Spleen (tissue), 11 donors: Measurements from ENCODE around the gene STAP2. TPM values are rescaled to one million over a fixed set of nuclear protein-coding genes. Genes with fewer than 3 reads are reported as not detected.
A peak's percentile ranks its signal among the peaks of the same experiment; 100 is the strongest.

Experiments used
- DNase-seq: peaks from one replicate; pipeline ENCODE4 v3.0.0-alpha.2; 2020
- H3K27ac ChIP-seq, 8 donors: fragments of 200-600 bp; sonication (generic) in 7 of 8; 1 replicate in 4 of 8; 2 replicates in 4 of 8; pipeline versions ENCODE4 v1.5.0 to v1.8.0; 2016 to 2021; ENCODE audit warnings: inconsistent platforms in 4 of 8, mild to moderate bottlenecking in 4 of 8, moderate library complexity in 1 of 8
- H3K27me3 ChIP-seq, 7 donors: fragments of 200-600 bp; sonication (generic) in 6 of 7; replicated peaks in 1 of 7; 1 replicate in 4 of 7; 2 replicates in 3 of 7; pipeline versions ENCODE4 v1.5.0 to v1.8.0; 2016 to 2021; ENCODE audit warnings: inconsistent platforms in 3 of 7, mild to moderate bottlenecking in 1 of 7
- H3K36me3 ChIP-seq, 6 donors: fragments of 200-600 bp; sonication (generic) in 5 of 6; 1 replicate in 4 of 6; 2 replicates in 2 of 6; pipeline versions ENCODE4 v1.5.0 to v1.8.0; 2016 to 2021; ENCODE audit warnings: inconsistent platforms in 2 of 6
- H3K4me1 ChIP-seq, 6 donors: fragments of 200-600 bp; sonication (generic) in 5 of 6; 1 replicate in 3 of 6; 2 replicates in 3 of 6; pipeline versions ENCODE4 v1.5.0 to v1.8.0; 2016 to 2021; ENCODE audit warnings: inconsistent platforms in 3 of 6
- H3K4me3 ChIP-seq, 8 donors: fragments of 200-600 bp; sonication (generic) in 7 of 8; 1 replicate in 4 of 8; 2 replicates in 4 of 8; pipeline versions ENCODE4 v1.5.0 to v1.8.0; 2016 to 2021; ENCODE audit warnings: inconsistent platforms in 4 of 8, mild to moderate bottlenecking in 4 of 8, moderate library complexity in 2 of 8
- H3K9me3 ChIP-seq, 8 donors: fragments of 200-600 bp; sonication (generic) in 7 of 8; 1 replicate in 4 of 8; 2 replicates in 4 of 8; pipeline versions ENCODE4 v1.5.0 to v1.8.0; 2016 to 2021; ENCODE audit warnings: inconsistent platforms in 4 of 8
- CTCF ChIP-seq, 11 experiments: fragments of 200-600 bp in 7 of 11; fragments of 450-650 bp in 4 of 11; sonication (generic) in 4 of 11; IDR thresholded peaks in 8 of 11; conservative IDR thresholded peaks in 3 of 11; 1 replicate in 7 of 11; 2 replicates in 4 of 11; pipeline versions ENCODE4 v1.4.0 to v1.8.0; 2016 to 2021; ENCODE audit warnings: antibody characterized with exemption in 11 of 11, inconsistent platforms in 4 of 11, mild to moderate bottlenecking in 1 of 11
- POLR2A ChIP-seq, 3 donors: fragments of 450-650 bp; IDR thresholded peaks; one replicate each; pipeline ENCODE4 v1.5.1; 2017; ENCODE audit warnings: antibody characterized with exemption in 3 of 3, mild to moderate bottlenecking in 1 of 3
- POLR2AphosphoS5 ChIP-seq, 3 donors: sonication (generic); formaldehyde crosslinking; IDR thresholded peaks; one replicate each; pipeline ENCODE4 v1.5.1; 2017; ENCODE audit warnings: antibody characterized with exemption in 3 of 3
- WGBS, 5 donors: extraction: QIAGEN DNeasy Blood & Tissue Kit in 3 of 5; methylation state at CpG; one replicate each; pipeline versions ENCODE4 v1.1.5 to v1.1.7; 2013 to 2018; 5-methylcytosine and 5-hydroxymethylcytosine counted together
- intact Hi-C: fragments of 100-400 bp; cut with DNase I; formaldehyde crosslinking; loops from one replicate; pipeline ENCODE4 v1.15.0; 2023; ENCODE audit warnings: low total_unique reads
- polyA plus RNA-seq, 3 donors: library from polyadenylated mRNA; stranded (reverse); fragments of 200-250 nt; gene quantifications; one replicate each; pipeline ENCODE4 v1.2.1, GENCODE V29; 2013
- total RNA-seq, 7 donors: library from RNA; depleted of rRNA in 3 of 7; stranded (reverse); fragments of >200 nt in 3 of 7; fragmentation: NEBNext Ultra II Directional in 4 of 7; extraction: Animal tissue kit (Norgen Biotek cat#: 25700) in 4 of 7; gene quantifications; one replicate each; pipeline versions ENCODE4 v1.1.0 to v1.2.1, GENCODE V29; 2016 to 2021
- donor health status: healthy with polysubstance abuse.
- donor health status: DM: no; HTN: no; CAD: no; lungs with moderate emphysema.
- donor health status: DM: no; HTN: no; CAD: no.
- donor health status: Bipolar disorder and iron deficiency.
- donor health status: healthy.
- donor health status: DM: no; HTN: no; CAD: no.
- donor health status: DM: yes; HTN: yes; CAD: no.

STAP2 gene
- total and polyA plus RNA-seq, 10 donors: 0.79 to 5.1 (median 2.1) TPM; not detected in 1

GRCh38 chr19:4313847-4314490 lies 24.7 kb downstream of the STAP2 start:
- H3K27ac ChIP-seq: peak overlapping the region in 4 of 8 donors; percentile 12 to 61 (median 38)
- no peak for DNase-seq
- TF ChIP-seq POLR2AphosphoS5 (IDR thresholded peaks at IDR 0.05): no peak
- no peak for TF ChIP-seq POLR2A (IDR thresholded peaks at IDR 0.05)
- TF ChIP-seq CTCF (IDR thresholded peaks at IDR 0.05 in 8 of 11, conservative IDR thresholded peaks at IDR 0.05 in 3 of 11): no peak
- H3K27me3 ChIP-seq: peaks cover 0 to 35% (median 0%) of the 10 kb centered on the region in 7 donors
- H3K9me3 ChIP-seq: peaks cover 0 to under 1% (median 0%) of the 10 kb centered on the region in 8 donors
- H3K4me3 ChIP-seq: peak overlapping the region in 1 of 8 donors; percentile 24
- H3K36me3 ChIP-seq: no peaks in the 10 kb centered on the region
- H3K4me1 ChIP-seq: peaks cover 0 to 14% (median 3%) of the 10 kb centered on the region in 6 donors
- intact Hi-C loops: no loop called here
- WGBS, 5 donors: 47 to 65% (median 55%) methylated on average over 12 of the region's 12 CpGs

GRCh38 chr19:4310247-4311121 lies 28.1 kb downstream of the STAP2 start:
- peaks cover 0 to 14% (median 3%) of the 10 kb centered on the region in 6 donors for H3K4me1 ChIP-seq
- TF ChIP-seq POLR2AphosphoS5 (IDR thresholded peaks at IDR 0.05) (peak in 2 of 3 donors; percentile 5 to 20), CTCF (IDR thresholded peaks at IDR 0.05 in 8 of 11, conservative IDR thresholded peaks at IDR 0.05 in 3 of 11) (no peak)
- DNase-seq: no peak
- intact Hi-C loops: no loop called here
- H3K9me3 ChIP-seq: no peaks in the 10 kb centered on the region
- no peak overlapping the region for H3K4me3 ChIP-seq
- H3K27me3 ChIP-seq: peaks cover 0 to 20% (median 2%) of the 10 kb centered on the region in 7 donors
- 79 to 86% (median 83%) methylated on average over 14 to 22 of the region's 22 CpGs for WGBS, 5 donors
- no peak overlapping the region for H3K27ac ChIP-seq
- no peaks in the 10 kb centered on the region for H3K36me3 ChIP-seq

GRCh38 chr19:4305659-4306058 lies 33.0 kb downstream of the STAP2 start:
- Histone ChIP-seq H3K9me3 (no peaks in the 10 kb centered on the region), H3K4me1 (peaks cover 0 to 26% (median 8%) of the 10 kb centered on the region in 6 donors), H3K36me3 (no peaks in the 10 kb centered on the region), H3K27me3 (peaks cover 0 to 40% (median 18%) of the 10 kb centered on the region in 7 donors), H3K27ac (no peak overlapping the region), H3K4me3 (no peak overlapping the region)
- DNase-seq: no peak
- intact Hi-C loops: no loop called here
- TF ChIP-seq POLR2A (IDR thresholded peaks at IDR 0.05): no peak
- TF ChIP-seq POLR2AphosphoS5 (IDR thresholded peaks at IDR 0.05): no peak
- no peak for TF ChIP-seq CTCF (IDR thresholded peaks at IDR 0.05 in 8 of 11, conservative IDR thresholded peaks at IDR 0.05 in 3 of 11)
- WGBS, 5 donors: 86 to 93% (median 92%) methylated on average over 11 to 16 of the region's 16 CpGs

GRCh38 chr19:4305257-4305612 lies 33.4 kb downstream of the STAP2 start:
- H3K27me3 ChIP-seq: peaks cover 0 to 40% (median 18%) of the 10 kb centered on the region in 7 donors
- TF ChIP-seq POLR2AphosphoS5 (IDR thresholded peaks at IDR 0.05): no peak
- TF ChIP-seq POLR2A (IDR thresholded peaks at IDR 0.05): no peak
- TF ChIP-seq CTCF (IDR thresholded peaks at IDR 0.05 in 8 of 11, conservative IDR thresholded peaks at IDR 0.05 in 3 of 11): no peak
- no peaks in the 10 kb centered on the region for H3K36me3 ChIP-seq
- no peak overlapping the region for H3K4me3 ChIP-seq
- no peak for DNase-seq
- intact Hi-C loops: no loop called here
- H3K9me3 ChIP-seq: no peaks in the 10 kb centered on the region
- no peak overlapping the region for H3K27ac ChIP-seq
- 79 to 90% (median 81%) methylated on average over 7 of the region's 7 CpGs for WGBS, 5 donors
- H3K4me1 ChIP-seq: peaks cover 0 to 26% (median 8%) of the 10 kb centered on the region in 6 donors
